HepG2 (cell line): Measurements from ENCODE around the gene FKBP10. TPM values are rescaled to one million over a fixed set of nuclear protein-coding genes. Genes with fewer than 3 reads are reported as not detected.

ENCODE experiments used
- ATF7 ChIP-seq, 2 experiments: fragments of 450-650 bp in 1 of 2; sonication (generic) in 1 of 2; formaldehyde crosslinking in 1 of 2; IDR thresholded peaks; 2 replicates each; pipeline versions ENCODE4 v1.4.0 to v1.6.1; 2016 to 2020; ENCODE audit warnings: antibody characterized with exemption in 1 of 2, mild to moderate bottlenecking in 1 of 2, missing genetic modification reagents in 1 of 2
- IRF2 ChIP-seq: IDR thresholded peaks from 2 replicates; pipeline ENCODE4 v1.6.1; 2018; ENCODE audit warnings: missing genetic modification reagents, missing compliant biosample characterization
- KLF12 ChIP-seq: sonication (generic); formaldehyde crosslinking; IDR thresholded peaks from 2 replicates; pipeline ENCODE4 v1.4.0; 2020; ENCODE audit warnings: missing genetic modification reagents, borderline replicate concordance
- LCORL ChIP-seq, 2 experiments: fragments of 450-650 bp in 1 of 2; sonication (generic) in 1 of 2; formaldehyde crosslinking in 1 of 2; IDR thresholded peaks; 2 replicates each; pipeline versions ENCODE4 v1.5.0 to v1.6.1; 2017 to 2020; ENCODE audit warnings: antibody characterized with exemption in 1 of 2, missing genetic modification reagents in 1 of 2
- MEIS2 ChIP-seq: sonication (generic); formaldehyde crosslinking; IDR thresholded peaks from 2 replicates; pipeline ENCODE4 v1.9.0; 2021; ENCODE audit warnings: mild to moderate bottlenecking, missing genetic modification reagents
- MTA3 ChIP-seq: sonication (generic); formaldehyde crosslinking; IDR thresholded peaks from 2 replicates; pipeline ENCODE4 v1.4.0; 2020; ENCODE audit warnings: missing genetic modification reagents
- MYC ChIP-seq: sonication (generic); formaldehyde crosslinking; IDR thresholded peaks from 2 replicates; pipeline ENCODE4 v1.9.0; 2021; ENCODE audit warnings: missing genetic modification reagents, borderline replicate concordance
- NKX3-1 ChIP-seq: sonication (generic); formaldehyde crosslinking; IDR thresholded peaks from 2 replicates; pipeline ENCODE4 v1.5.0; 2020; ENCODE audit warnings: missing genetic modification reagents
- PHF8 ChIP-seq: sonication (generic); formaldehyde crosslinking; IDR thresholded peaks from 2 replicates; pipeline ENCODE4 v1.5.0; 2020; ENCODE audit warnings: missing genetic modification reagents
- RFXAP ChIP-seq: sonication (generic); formaldehyde crosslinking; IDR thresholded peaks from 2 replicates; pipeline ENCODE4 v1.4.0; 2020; ENCODE audit warnings: missing genetic modification reagents, borderline replicate concordance
- RXRB ChIP-seq: IDR thresholded peaks from 2 replicates; pipeline ENCODE4 v1.6.1; 2016; ENCODE audit warnings: borderline replicate concordance, missing genetic modification reagents, missing compliant biosample characterization
- SAFB2 ChIP-seq: sonication (generic); formaldehyde crosslinking; IDR thresholded peaks from 2 replicates; pipeline ENCODE4 v1.5.1; 2020; ENCODE audit warnings: missing genetic modification reagents, low read depth, mild to moderate bottlenecking, borderline replicate concordance
- SALL2 ChIP-seq: sonication (generic); formaldehyde crosslinking; IDR thresholded peaks from 2 replicates; pipeline ENCODE4 v1.8.1; 2023; ENCODE audit warnings: mild to moderate bottlenecking, missing genetic modification reagents, inconsistent platforms
- SIN3A ChIP-seq: IDR thresholded peaks from 2 replicates; pipeline ENCODE4 v1.6.1; 2011; ENCODE audit warnings: low read depth, mild to moderate bottlenecking, control low read depth, low read length, borderline replicate concordance
- TP53 ChIP-seq: sonication (generic); formaldehyde crosslinking; conservative IDR thresholded peaks from 2 replicates; pipeline ENCODE4 v1.4.0; 2020; ENCODE audit warnings: missing genetic modification reagents
- YEATS4 ChIP-seq: sonication (generic); formaldehyde crosslinking; IDR thresholded peaks from 2 replicates; pipeline ENCODE4 v1.4.0; 2020; ENCODE audit warnings: missing genetic modification reagents, borderline replicate concordance
- ZBTB7B ChIP-seq: sonication (generic); formaldehyde crosslinking; IDR thresholded peaks from 2 replicates; pipeline ENCODE4 v1.4.0; 2020; ENCODE audit warnings: missing genetic modification reagents
- ZNF251 ChIP-seq: sonication (generic); formaldehyde crosslinking; IDR thresholded peaks from 2 replicates; pipeline ENCODE4 v1.9.0; 2021; ENCODE audit warnings: mild to moderate bottlenecking, missing genetic modification reagents
- ZNF256 ChIP-seq: sonication (generic); formaldehyde crosslinking; conservative IDR thresholded peaks from 2 replicates; pipeline ENCODE4 v1.4.0; 2020; ENCODE audit warnings: missing genetic modification reagents
- ZNF510 ChIP-seq: sonication (generic); formaldehyde crosslinking; IDR thresholded peaks from 2 replicates; pipeline ENCODE4 v1.4.0; 2020; ENCODE audit warnings: low read depth, mild to moderate bottlenecking, missing genetic modification reagents
- ZNF598 ChIP-seq: sonication (generic); formaldehyde crosslinking; IDR thresholded peaks from 2 replicates; pipeline ENCODE4 v1.5.1; 2020; ENCODE audit warnings: mild to moderate bottlenecking, missing genetic modification reagents, borderline replicate concordance
- polyA plus RNA-seq, 8 experiments: library from polyadenylated mRNA; depleted of rRNA in 3 of 8; stranded (reverse) in 7 of 8; unstranded in 1 of 8; fragments of >200 nt; fragmentation: Illumina TruSeq in 4 of 8; extraction: Trizol in 4 of 8; gene quantifications; 2 replicates each; pipeline versions ENCODE4 v1.2.1 to v1.2.3, GENCODE V29; 2011 to 2016; ENCODE audit warnings: low read depth in 4 of 8, missing spikeins in 1 of 8, mixed read lengths in 1 of 8; ENCODE audit not compliant: insufficient read depth in 1 of 8
- total RNA-seq, 5 experiments: library from RNA; depleted of rRNA; stranded (reverse); fragments of >200 nt; fragmentation: Illumina TruSeq; extraction: Trizol; gene quantifications; 2 replicates each; pipeline ENCODE4 v1.2.3, GENCODE V29; 2016; ENCODE audit warnings: low read depth in 1 of 5
- TF ChIP-seq, protein P1 (sequence below), 2 experiments: sonication (generic) in 1 of 2; formaldehyde crosslinking in 1 of 2; IDR thresholded peaks; 2 replicates each; pipeline versions ENCODE4 v1.4.0 to v1.6.1; 2018 to 2020; ENCODE audit warnings: missing genetic modification reagents in 2 of 2, borderline replicate concordance in 1 of 2, low read depth in 1 of 2, mild to moderate bottlenecking in 1 of 2, missing biosample characterization in 1 of 2
- TF ChIP-seq, protein P2 (sequence below): sonication (generic); formaldehyde crosslinking; IDR thresholded peaks from 2 replicates; pipeline ENCODE4 v1.4.0; 2020; ENCODE audit warnings: missing genetic modification reagents

Gene FKBP10
- total and polyA plus RNA-seq, 2 of the 13 experiments (the other 11 are each of a cell fraction or from before 2014, with no cell fraction given) = 149 to 573 TPM

- TF ChIP-seq MEIS2 (CRISPR knock-in tag) = peak; percentile 77
- TF ChIP-seq TP53 (CRISPR knock-in tag) = 0 out of 2 replicates have a peak, but pooled peaks have one; percentile 55
- TF ChIP-seq RXRB = 0 out of 2 replicates have a peak, but pooled peaks have one; percentile 10
- no peak for TF ChIP-seq MTA3 (CRISPR knock-in tag)
- TF ChIP-seq ZNF598 (CRISPR knock-in tag) = 0 out of 2 replicates have a peak, but pooled peaks have one; percentile 13
- TF ChIP-seq, protein P1, sequence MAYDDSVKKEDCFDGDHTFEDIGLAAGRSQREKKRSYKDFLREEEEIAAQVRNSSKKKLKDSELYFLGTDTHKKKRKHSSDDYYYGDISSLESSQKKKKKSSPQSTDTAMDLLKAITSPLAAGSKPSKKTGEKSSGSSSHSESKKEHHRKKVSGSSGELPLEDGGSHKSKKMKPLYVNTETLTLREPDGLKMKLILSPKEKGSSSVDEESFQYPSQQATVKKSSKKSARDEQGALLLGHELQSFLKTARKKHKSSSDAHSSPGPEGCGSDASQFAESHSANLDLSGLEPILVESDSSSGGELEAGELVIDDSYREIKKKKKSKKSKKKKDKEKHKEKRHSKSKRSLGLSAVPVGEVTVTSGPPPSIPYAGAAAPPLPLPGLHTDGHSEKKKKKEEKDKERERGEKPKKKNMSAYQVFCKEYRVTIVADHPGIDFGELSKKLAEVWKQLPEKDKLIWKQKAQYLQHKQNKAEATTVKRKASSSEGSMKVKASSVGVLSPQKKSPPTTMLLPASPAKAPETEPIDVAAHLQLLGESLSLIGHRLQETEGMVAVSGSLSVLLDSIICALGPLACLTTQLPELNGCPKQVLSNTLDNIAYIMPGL (CRISPR knock-in tag; IDR thresholded peaks at IDR 0.05; ENCODE audit: borderline replicate concordance in 1 of 2, low read depth in 1 of 2) = peak in 1 of 2 experiments; percentile 14; a peak in 1 of 4 replicates
- no peak for TF ChIP-seq ATF7 (IDR thresholded peaks at IDR 0.05)
- peak; percentile 57; the same call in 1 of the 2 replicates for TF ChIP-seq ATF7 (CRISPR knock-in tag; IDR thresholded peaks at IDR 0.05)
- TF ChIP-seq PHF8 (CRISPR knock-in tag) = peak; percentile 39
- TF ChIP-seq SALL2 = 0 out of 2 replicates have a peak, but pooled peaks have one; percentile 64
- peak; percentile 86 for TF ChIP-seq ZNF256 (CRISPR knock-in tag)
- peak; percentile 43; the same call in 1 of the 2 replicates for TF ChIP-seq SIN3A
- TF ChIP-seq, protein P2, sequence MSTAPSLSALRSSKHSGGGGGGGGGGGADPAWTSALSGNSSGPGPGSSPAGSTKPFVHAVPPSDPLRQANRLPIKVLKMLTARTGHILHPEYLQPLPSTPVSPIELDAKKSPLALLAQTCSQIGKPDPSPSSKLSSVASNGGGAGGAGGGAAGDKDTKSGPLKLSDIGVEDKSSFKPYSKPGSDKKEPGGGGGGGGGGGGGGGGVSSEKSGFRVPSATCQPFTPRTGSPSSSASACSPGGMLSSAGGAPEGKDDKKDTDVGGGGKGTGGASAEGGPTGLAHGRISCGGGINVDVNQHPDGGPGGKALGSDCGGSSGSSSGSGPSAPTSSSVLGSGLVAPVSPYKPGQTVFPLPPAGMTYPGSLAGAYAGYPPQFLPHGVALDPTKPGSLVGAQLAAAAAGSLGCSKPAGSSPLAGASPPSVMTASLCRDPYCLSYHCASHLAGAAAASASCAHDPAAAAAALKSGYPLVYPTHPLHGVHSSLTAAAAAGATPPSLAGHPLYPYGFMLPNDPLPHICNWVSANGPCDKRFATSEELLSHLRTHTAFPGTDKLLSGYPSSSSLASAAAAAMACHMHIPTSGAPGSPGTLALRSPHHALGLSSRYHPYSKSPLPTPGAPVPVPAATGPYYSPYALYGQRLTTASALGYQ (CRISPR knock-in tag) = 0 out of 2 replicates have a peak, but pooled peaks have one; percentile 32
- 0 out of 2 replicates have a peak, but pooled peaks have one; percentile 4 for TF ChIP-seq SAFB2
- TF ChIP-seq KLF12 (CRISPR knock-in tag) = 0 out of 2 replicates have a peak, but pooled peaks have one; percentile 48
- TF ChIP-seq NKX3-1 (CRISPR knock-in tag) = no peak
- TF ChIP-seq MYC = peak; percentile 58; the same call in 1 of the 2 replicates
- TF ChIP-seq RFXAP (CRISPR knock-in tag) = peak; percentile 55; the same call in 1 of the 2 replicates
- TF ChIP-seq ZNF510 (CRISPR knock-in tag) = 0 out of 2 replicates have a peak, but pooled peaks have one; percentile 11
- TF ChIP-seq ZBTB7B = peak; percentile 18; the same call in 1 of the 2 replicates
- 0 out of 2 replicates have a peak, but pooled peaks have one; percentile 42 for TF ChIP-seq ZNF251 (CRISPR knock-in tag)
- no peak for TF ChIP-seq LCORL (IDR thresholded peaks at IDR 0.05)
- peak; percentile 26; the same call in 1 of the 2 replicates for TF ChIP-seq LCORL (CRISPR knock-in tag; IDR thresholded peaks at IDR 0.05)
- TF ChIP-seq YEATS4 (CRISPR knock-in tag) = peak; percentile 70; the same call in 1 of the 2 replicates
- peak; percentile 18; the same call in 1 of the 2 replicates for TF ChIP-seq IRF2
Measured at GRCh38 chr17:41813699-41814124, 908 bp downstream of the FKBP10 start (continued).
